GM12892 (cell line): ENCODE data around the gene SCAF8.

Experiments used
- POLR2A ChIP-seq: IDR thresholded peaks from 2 replicates; pipeline ENCODE4 v1.6.1; 2011; ENCODE audit warnings: low read depth, low read length, control low read depth
- POLR2AphosphoS5 ChIP-seq: IDR thresholded peaks from 2 replicates; pipeline ENCODE4 v1.6.1; 2011; ENCODE audit warnings: low read depth, low read length, control low read depth
- TAF1 ChIP-seq: IDR thresholded peaks from 2 replicates; pipeline ENCODE4 v1.6.1; 2011; ENCODE audit warnings: low read depth, mild to moderate bottlenecking, control low read depth, low read length, borderline replicate concordance

DNA sequence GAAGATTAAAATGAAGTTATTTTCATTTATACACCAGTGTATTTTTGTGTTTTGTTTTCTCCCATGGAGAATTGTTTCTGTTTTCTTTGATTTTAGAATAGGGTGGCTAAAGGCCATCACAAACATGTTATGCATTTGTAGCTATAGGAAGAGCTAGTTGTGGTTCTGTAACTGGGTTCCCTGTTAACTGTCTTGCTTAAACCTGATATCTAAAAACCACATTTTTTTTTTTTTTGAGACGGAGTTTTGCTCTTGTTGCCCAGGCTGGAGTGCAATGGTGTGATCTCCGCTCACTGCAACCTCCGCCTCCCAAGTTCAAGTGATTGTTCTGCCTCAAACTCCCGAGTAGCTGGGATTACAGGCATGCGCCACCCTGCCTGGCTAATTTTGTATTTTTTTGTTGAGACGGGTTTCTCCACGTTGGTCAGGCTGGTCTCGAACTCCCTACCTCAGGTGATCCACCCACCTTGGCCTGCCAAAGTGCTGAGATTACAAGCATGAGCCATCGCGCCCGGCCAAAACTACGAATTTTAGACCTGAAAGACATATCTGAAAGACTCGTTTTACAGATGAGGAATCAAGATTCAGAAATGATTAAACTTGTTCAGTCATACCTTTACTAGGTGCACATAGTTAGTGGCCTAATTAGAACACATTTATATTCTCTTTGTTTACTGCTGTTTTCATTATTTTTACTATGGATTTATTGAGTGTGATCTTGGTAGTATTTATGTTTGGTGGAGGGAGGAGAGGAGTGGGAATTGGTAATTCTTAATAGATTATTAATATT lies 18.0 kb downstream of the SCAF8 start:
- TF ChIP-seq TAF1: no peak
- no peak for TF ChIP-seq POLR2A
- TF ChIP-seq POLR2AphosphoS5: no peak
